ENCODE measurements around the gene CUEDC2.

CUEDC2 gene

GRCh38 chr10:102432162-102432950 lies at the start of gene CUEDC2:
Gene CUEDC2, minus strand, starts transcription at chr10:102432574. Its CDS starts 7,386 bp downstream, at chr10:102425188.
- DNase-seq = peak; percentile 95

GRCh38 chr10:102480396-102480795 lies 48.0 kb upstream of the CUEDC2 start:
- DNase-seq = no peak

- no peak for DNase-seq
Observed at GRCh38 chr10:102479651-102480050, 47.3 kb upstream of the CUEDC2 start.

- DNase-seq = no peak
Observed at GRCh38 chr10:102476466-102477141, 44.2 kb upstream of the CUEDC2 start.

GRCh38 chr10:102475451-102476040 lies 43.2 kb upstream of the CUEDC2 start:
- DNase-seq = no peak

- peak; percentile 27 for DNase-seq
Observed at GRCh38 chr10:102473445-102474331, 41.3 kb upstream of the CUEDC2 start.

GRCh38 chr10:102470579-102471546 lies 38.5 kb upstream of the CUEDC2 start:
- DNase-seq = no peak

- DNase-seq = no peak
Observed at GRCh38 chr10:102468683-102469082, 36.3 kb upstream of the CUEDC2 start.

- DNase-seq = no peak
Observed at GRCh38 chr10:102467971-102468438, 35.6 kb upstream of the CUEDC2 start.

GRCh38 chr10:102467318-102467717 lies 34.9 kb upstream of the CUEDC2 start:
- no peak for DNase-seq

- no peak for DNase-seq
Observed at GRCh38 chr10:102465466-102465865, 33.1 kb upstream of the CUEDC2 start.

GRCh38 chr10:102463983-102464382 lies 31.6 kb upstream of the CUEDC2 start:
- no peak for DNase-seq

- no peak for DNase-seq
Observed at GRCh38 chr10:102462512-102463054, 30.2 kb upstream of the CUEDC2 start.

- DNase-seq = peak; percentile 91
Observed at GRCh38 chr10:102461187-102462054, 29.0 kb upstream of the CUEDC2 start.

- no peak for DNase-seq
Observed at GRCh38 chr10:102460836-102461186, 28.4 kb upstream of the CUEDC2 start.

- no peak for DNase-seq
Observed at GRCh38 chr10:102458656-102459055, 26.3 kb upstream of the CUEDC2 start.

- DNase-seq = no peak
Observed at GRCh38 chr10:102457591-102458150, 25.3 kb upstream of the CUEDC2 start.

GRCh38 chr10:102455893-102456471 lies 23.6 kb upstream of the CUEDC2 start:
- no peak for DNase-seq

Measured in activated gamma-delta T cell treated with Interleukin-2 at 50 U/mL for 16 hours (primary cell).